ENCODE measurements around the gene RNASE9. TPM values are rescaled to one million over a fixed set of nuclear protein-coding genes. Genes with fewer than 3 reads are reported as not detected.
"Not testable (repeated sequence)": the region's sequence is repeated elsewhere in the genome, so short reads cannot be mapped to it uniquely, and the experiment has no call there.

The RNASE9 gene
- total and polyA plus RNA-seq, 9 donors, result not detected

GRCh38 chr14:20569066-20569465 lies 8.2 kb upstream of the RNASE9 start:
- no peaks in the 10 kb centered on the region for H3K27me3 ChIP-seq
- H3K4me3 ChIP-seq, result no peak overlapping the region
- H3K4me1 ChIP-seq (ENCODE audit: insufficient read depth), result no peaks in the 10 kb centered on the region
- intact Hi-C loops (cut with DNase I), result no loop called here
- no peak overlapping the region for H3K27ac ChIP-seq
- no peak for TF ChIP-seq CTCF (IDR thresholded peaks at IDR 0.05)
- TF ChIP-seq EP300 (IDR thresholded peaks at IDR 0.05), result no peak
- no peak for TF ChIP-seq POLR2A (IDR thresholded peaks at IDR 0.05)
- no peak for DNase-seq
- peaks cover 0 to 3% of the 10 kb centered on the region in 2 donors for H3K9me3 ChIP-seq
- no peaks in the 10 kb centered on the region for H3K36me3 ChIP-seq

GRCh38 chr14:20568393-20568792 lies 7.5 kb upstream of the RNASE9 start:
- Histone ChIP-seq H3K36me3 (no peaks in the 10 kb centered on the region), H3K4me3 (no peak overlapping the region), H3K4me1 (ENCODE audit: insufficient read depth) (no peaks in the 10 kb centered on the region), H3K9me3 (peaks cover 0 to 3% of the 10 kb centered on the region in 2 donors), H3K27me3 (no peaks in the 10 kb centered on the region), H3K27ac (no peak overlapping the region)
- no peak for DNase-seq
- 72 to 79% (median 77%) methylated on average over 3 of the region's 3 CpGs for WGBS, 3 donors
- TF ChIP-seq POLR2A (IDR thresholded peaks at IDR 0.05) (no peak), EP300 (IDR thresholded peaks at IDR 0.05) (no peak), CTCF (IDR thresholded peaks at IDR 0.05) (no peak)
- intact Hi-C loops (cut with DNase I), result no loop called here

- H3K27me3 ChIP-seq; DNase-seq; H3K36me3 ChIP-seq; intact Hi-C loops (cut with DNase I); H3K4me1 ChIP-seq (ENCODE audit: insufficient read depth); H3K4me3 ChIP-seq; H3K9me3 ChIP-seq; H3K27ac ChIP-seq: not testable (repeated sequence)
- WGBS, 3 donors, result 64 to 86% (median 75%) methylated on average over 1 of the region's 1 CpG
These were observed 6.4 kb upstream of the RNASE9 start for GRCh38 chr14:20567199-20567598.

- DNase-seq, result no peak
- H3K36me3 ChIP-seq, result no peaks in the 10 kb centered on the region
- no peaks in the 10 kb centered on the region for H3K27me3 ChIP-seq
- no peak overlapping the region for H3K4me3 ChIP-seq
- no peak overlapping the region for H3K27ac ChIP-seq
- 77 to 84% (median 81%) methylated on average over 2 of the region's 2 CpGs for WGBS, 3 donors
- TF ChIP-seq EP300 (IDR thresholded peaks at IDR 0.05) (no peak), POLR2A (IDR thresholded peaks at IDR 0.05) (no peak), CTCF (IDR thresholded peaks at IDR 0.05) (no peak)
- peaks cover 0 to 3% of the 10 kb centered on the region in 2 donors for H3K9me3 ChIP-seq
- H3K4me1 ChIP-seq (ENCODE audit: insufficient read depth), result no peaks in the 10 kb centered on the region
- intact Hi-C loops (cut with DNase I), result no loop called here
These were observed 3.7 kb upstream of the RNASE9 start for GRCh38 chr14:20564501-20564997.

GRCh38 chr14:20563971-20564370 lies 3.1 kb upstream of the RNASE9 start:
- Histone ChIP-seq H3K9me3 (peaks cover 0 to 3% of the 10 kb centered on the region in 2 donors), H3K27me3 (no peaks in the 10 kb centered on the region), H3K4me1 (ENCODE audit: insufficient read depth) (no peaks in the 10 kb centered on the region), H3K27ac (no peak overlapping the region), H3K4me3 (no peak overlapping the region), H3K36me3 (no peaks in the 10 kb centered on the region)
- no peak for DNase-seq
- TF ChIP-seq POLR2A (IDR thresholded peaks at IDR 0.05), result no peak
- TF ChIP-seq EP300 (IDR thresholded peaks at IDR 0.05), result no peak
- TF ChIP-seq CTCF (IDR thresholded peaks at IDR 0.05), result no peak
- intact Hi-C loops (cut with DNase I), result no loop called here
- 24 to 51% (median 38%) methylated on average over 1 of the region's 1 CpG for WGBS, 3 donors

Data from ovary (tissue), 9 donors.